GM21723 (cell line): ENCODE results near the gene ANKRD13D.

Experiments
- ATAC-seq: cut with Tn5 transposase; IDR thresholded peaks from one replicate; pipeline ENCODE4 v1.9.1; 2021; ENCODE audit warnings: mild to moderate bottlenecking, moderate library complexity; ENCODE audit not compliant: unreplicated experiment

The ANKRD13D gene

GRCh38 chr11:67285541-67286498 is 3.3 kb upstream of the ANKRD13D start:
- no peak for ATAC-seq

GRCh38 chr11:67286621-67287333 is 2.3 kb upstream of the ANKRD13D start:
- no peak for ATAC-seq

GRCh38 chr11:67287355-67288197 is 1.5 kb upstream of the ANKRD13D start:
- ATAC-seq = no peak

- ATAC-seq = no peak
Measured at GRCh38 chr11:67288198-67288451, 978 bp upstream of the ANKRD13D start.

- peak; percentile 60 for ATAC-seq
Measured at GRCh38 chr11:67288452-67289225, 464 bp upstream of the ANKRD13D start.

- ATAC-seq = no peak
Measured at GRCh38 chr11:67289651-67290479, 762 bp downstream of the ANKRD13D start.

- no peak for ATAC-seq
Measured at GRCh38 chr11:67290801-67291200, 1.7 kb downstream of the ANKRD13D start.

GRCh38 chr11:67291481-67292381 is 2.6 kb downstream of the ANKRD13D start:
- no peak for ATAC-seq

GRCh38 chr11:67292671-67293070 is 3.6 kb downstream of the ANKRD13D start:
- ATAC-seq = no peak

- ATAC-seq = no peak
Measured at GRCh38 chr11:67293090-67293489, 4.0 kb downstream of the ANKRD13D start.

- ATAC-seq = no peak
Measured at GRCh38 chr11:67295846-67296245, 6.7 kb downstream of the ANKRD13D start.

- no peak for ATAC-seq
Measured at GRCh38 chr11:67298786-67299185, 9.7 kb downstream of the ANKRD13D start.

- no peak for ATAC-seq
Measured at GRCh38 chr11:67299471-67300191, 10.5 kb downstream of the ANKRD13D start.

GRCh38 chr11:67300256-67300755 is 11.2 kb downstream of the ANKRD13D start:
- ATAC-seq = no peak

- ATAC-seq = no peak
Measured at GRCh38 chr11:67300756-67301312, 11.7 kb downstream of the ANKRD13D start.

- no peak for ATAC-seq
Measured at GRCh38 chr11:67301313-67301921, 12.3 kb downstream of the ANKRD13D start.

- ATAC-seq = no peak
Measured at GRCh38 chr11:67301951-67302516, 12.9 kb downstream of the ANKRD13D start.
